Caco-2 (cell line): ENCODE results near the gene TRPV4. TPM values are rescaled to one million over a fixed set of nuclear protein-coding genes. Genes with fewer than 3 reads are reported as not detected.
A peak's percentile ranks its signal among the peaks of the same experiment; 100 is the strongest.
"Not testable (repeated sequence)": the region's sequence is repeated elsewhere in the genome, so short reads cannot be mapped to it uniquely, and the experiment has no call there.

Experiments used
- BruUV-seq: library from RNA; stranded (reverse); fragments of 400-500 nt; replicated peaks from 2 replicates; lab custom pipeline; 2021; lab: Mats Ljungman, UMichigan
- CTCF ChIA-PET: fragments of 300-600 bp; sonication (Branson Sonifier 250); formaldehyde crosslinking; loops from one replicate; lab custom pipeline; 2022; ENCODE audit warnings: antibody characterized with exemption; lab: Charles Lee
- POLR2A ChIA-PET: fragments of 300-600 bp; sonication (Branson Sonifier 250); formaldehyde crosslinking; loops from one replicate; lab custom pipeline; 2022; ENCODE audit warnings: antibody characterized with exemption; lab: Charles Lee
- DNase-seq, 2 experiments: peaks; one replicate each; pipeline versions ENCODE4 v3.0.0 to v3.0.0-alpha.2; 2020 to 2022
- H3K27me3 ChIP-seq: replicated peaks from 2 replicates; pipeline ENCODE4 v1.6.0; 2011; ENCODE audit warnings: low read length; ENCODE audit not compliant: control insufficient read depth, insufficient read depth
- H3K36me3 ChIP-seq: 2 replicates; pipeline ENCODE4 v1.5.1; 2011; ENCODE audit warnings: low read length; ENCODE audit not compliant: control insufficient read depth, insufficient read depth
- H3K4me1 ChIP-seq: fragments of 250-450 bp; sonication (Bioruptor Pico); 2 replicates; pipeline ENCODE4 v1.5.1; 2020; ENCODE audit warnings: mild to moderate bottlenecking
- H3K4me3 ChIP-seq: 2 replicates; pipeline ENCODE4 v1.5.1; 2011; ENCODE audit warnings: low read depth, mild to moderate bottlenecking, control low read depth, low read length
- H3K9me3 ChIP-seq: fragments of 250-450 bp; sonication (Bioruptor Pico); 2 replicates; pipeline ENCODE4 v1.5.1; 2020; ENCODE audit warnings: mild to moderate bottlenecking, moderate library complexity
- H3K27ac Mint-ChIP-seq: one replicate; pipeline ENCODE4 v1.8.0; 2022; ENCODE audit warnings: mixed read lengths; ENCODE audit not compliant: unreplicated experiment
- H3K27me3 Mint-ChIP-seq: one replicate; pipeline ENCODE4 v1.8.0; 2022; ENCODE audit warnings: mixed read lengths; ENCODE audit not compliant: insufficient read depth, unreplicated experiment
- H3K36me3 Mint-ChIP-seq: one replicate; pipeline ENCODE4 v1.8.0; 2022; ENCODE audit warnings: mild to moderate bottlenecking, mixed read lengths; ENCODE audit not compliant: insufficient read depth, unreplicated experiment
- H3K4me1 Mint-ChIP-seq: one replicate; pipeline ENCODE4 v1.8.0; 2022; ENCODE audit warnings: low read depth, mixed read lengths; ENCODE audit not compliant: unreplicated experiment
- H3K4me3 Mint-ChIP-seq: one replicate; pipeline ENCODE4 v1.8.0; 2022; ENCODE audit warnings: mild to moderate bottlenecking, moderate library complexity, mixed read lengths; ENCODE audit not compliant: unreplicated experiment
- H3K9me3 Mint-ChIP-seq: one replicate; pipeline ENCODE4 v1.8.0; 2022; ENCODE audit warnings: mixed read lengths; ENCODE audit not compliant: unreplicated experiment
- intact Hi-C: fragments of 100-400 bp; cut with micrococcal nuclease; formaldehyde crosslinking; loops from one replicate; pipeline ENCODE4 v1.10.0; 2022; ENCODE audit not compliant: unreplicated experiment
- total RNA-seq: library from RNA; stranded (reverse); gene quantifications from 2 replicates; pipeline ENCODE4 v1.2.3, GENCODE V29; 2022
- TF ChIP-seq, protein P1 (sequence below), 2 experiments: fragments of 200-600 bp in 1 of 2; IDR thresholded peaks; 1 replicate in 1 of 2; 2 replicates in 1 of 2; pipeline versions ENCODE4 v1.5.1 to v1.8.0; 2011 to 2022; ENCODE audit warnings: antibody characterized with exemption in 1 of 2, control low read depth in 1 of 2, inconsistent platforms in 1 of 2, low read depth in 1 of 2, low read length in 1 of 2, mild to moderate bottlenecking in 1 of 2, moderate library complexity in 1 of 2; ENCODE audit not compliant: insufficient read depth in 1 of 2, severe bottlenecking in 1 of 2, unreplicated experiment in 1 of 2

TRPV4 gene
- total RNA-seq, 1 experiment from 2014 or later: not detected

DNA sequence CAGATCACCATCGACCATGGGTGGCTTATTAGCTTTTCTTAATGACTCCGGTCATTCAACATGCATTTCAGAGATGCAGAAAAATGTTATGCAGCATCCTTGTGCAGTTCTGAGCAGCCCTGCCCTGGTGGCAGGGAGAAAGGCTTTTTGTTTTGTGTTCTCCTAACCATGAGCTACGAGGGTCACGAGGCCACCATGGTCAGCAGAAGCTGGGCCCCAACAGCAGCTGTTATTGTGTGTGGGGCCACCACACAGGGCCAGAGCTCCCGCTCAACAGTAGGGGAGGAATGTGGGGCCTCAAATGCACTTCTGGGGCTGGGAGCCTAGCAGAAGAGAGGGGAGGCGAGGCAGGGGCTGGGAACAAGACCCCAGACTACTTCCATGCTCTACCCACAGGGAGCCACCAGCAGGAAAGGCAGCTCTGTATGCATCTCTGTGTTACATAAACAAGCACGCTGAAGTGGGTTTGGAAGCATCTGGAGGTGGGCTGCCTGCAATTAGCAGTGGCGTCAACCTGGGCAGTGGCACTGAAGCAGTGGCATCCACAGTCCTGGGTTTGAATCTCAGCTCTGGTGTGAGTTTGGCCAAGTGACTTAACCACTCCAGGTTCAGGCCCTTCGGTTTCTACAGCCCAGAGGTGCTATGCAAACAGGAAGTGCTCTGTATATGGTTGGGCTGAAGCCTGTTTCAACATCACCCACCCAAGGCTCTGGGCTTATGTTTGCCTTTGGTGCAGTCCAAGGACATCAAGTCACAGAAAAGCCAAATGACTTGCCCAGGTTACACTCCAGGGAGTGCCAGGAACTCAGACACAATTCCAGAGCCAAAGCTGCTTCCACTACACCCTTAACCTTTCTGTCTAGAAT, 30.9 kb upstream of the TRPV4 start:
- TF ChIP-seq, protein P1, sequence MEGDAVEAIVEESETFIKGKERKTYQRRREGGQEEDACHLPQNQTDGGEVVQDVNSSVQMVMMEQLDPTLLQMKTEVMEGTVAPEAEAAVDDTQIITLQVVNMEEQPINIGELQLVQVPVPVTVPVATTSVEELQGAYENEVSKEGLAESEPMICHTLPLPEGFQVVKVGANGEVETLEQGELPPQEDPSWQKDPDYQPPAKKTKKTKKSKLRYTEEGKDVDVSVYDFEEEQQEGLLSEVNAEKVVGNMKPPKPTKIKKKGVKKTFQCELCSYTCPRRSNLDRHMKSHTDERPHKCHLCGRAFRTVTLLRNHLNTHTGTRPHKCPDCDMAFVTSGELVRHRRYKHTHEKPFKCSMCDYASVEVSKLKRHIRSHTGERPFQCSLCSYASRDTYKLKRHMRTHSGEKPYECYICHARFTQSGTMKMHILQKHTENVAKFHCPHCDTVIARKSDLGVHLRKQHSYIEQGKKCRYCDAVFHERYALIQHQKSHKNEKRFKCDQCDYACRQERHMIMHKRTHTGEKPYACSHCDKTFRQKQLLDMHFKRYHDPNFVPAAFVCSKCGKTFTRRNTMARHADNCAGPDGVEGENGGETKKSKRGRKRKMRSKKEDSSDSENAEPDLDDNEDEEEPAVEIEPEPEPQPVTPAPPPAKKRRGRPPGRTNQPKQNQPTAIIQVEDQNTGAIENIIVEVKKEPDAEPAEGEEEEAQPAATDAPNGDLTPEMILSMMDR (IDR thresholded peaks at IDR 0.05; ENCODE audit: insufficient read depth in 1 of 2, low read depth in 1 of 2, low read length in 1 of 2, severe bottlenecking in 1 of 2, unreplicated experiment in 1 of 2): no peak
- BruUV-seq: no TSS peak
- no peaks in the 10 kb centered on the region for H3K36me3 ChIP-seq
- H3K4me1 Mint-ChIP-seq: peaks cover 8% of the 10 kb centered on the region
- no peak overlapping the region for H3K4me3 Mint-ChIP-seq
- H3K36me3 Mint-ChIP-seq: no peaks in the 10 kb centered on the region
- H3K4me1 ChIP-seq: peaks cover 15% of the 10 kb centered on the region
- no peaks in the 10 kb centered on the region for H3K9me3 Mint-ChIP-seq
- ChIA-PET POLR2A (no interaction called here), CTCF (interaction anchor here (0.8 kb wide), 1 partner anchor 11 kb away, joined by 3 read pairs; no protein-coding TSS in a partner anchor)
- peak; percentile 24 to 52 for DNase-seq
- intact Hi-C loops: no loop called here
- peak overlapping the region; percentile 57 for H3K27ac Mint-ChIP-seq
- H3K27me3 ChIP-seq: no peaks in the 10 kb centered on the region
- H3K4me3 ChIP-seq: no peak overlapping the region
- H3K9me3 ChIP-seq: no peaks in the 10 kb centered on the region
- H3K27me3 Mint-ChIP-seq: no peaks in the 10 kb centered on the region

DNA sequence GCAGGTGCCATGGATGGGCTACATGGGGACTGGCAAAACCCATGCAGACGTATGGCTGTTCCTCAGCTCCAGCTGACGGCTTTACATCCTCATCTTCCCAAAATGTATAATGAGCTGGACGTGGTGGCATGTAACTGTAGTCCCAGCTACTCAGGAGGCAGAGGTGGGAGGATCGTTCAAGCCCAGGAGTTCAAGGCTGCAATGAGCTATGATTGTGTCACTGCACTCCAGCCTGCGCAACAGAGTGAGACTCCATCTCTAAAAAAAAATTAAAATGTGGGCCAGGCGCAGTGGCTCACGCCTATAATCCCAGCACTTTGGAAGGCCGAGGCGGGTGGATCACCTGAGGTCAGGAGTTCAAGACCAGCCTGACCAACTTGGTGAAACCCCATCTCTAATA, 29.3 kb upstream of the TRPV4 start:
- H3K9me3 Mint-ChIP-seq, DNase-seq, BruUV-seq, H3K4me3 ChIP-seq, H3K36me3 Mint-ChIP-seq, H3K9me3 ChIP-seq, H3K4me1 Mint-ChIP-seq, H3K27me3 ChIP-seq, H3K27me3 Mint-ChIP-seq, POLR2A ChIA-PET, H3K4me3 Mint-ChIP-seq, H3K27ac Mint-ChIP-seq, H3K36me3 ChIP-seq, intact Hi-C loops: not testable (repeated sequence)
- CTCF ChIA-PET: interaction anchor here (1.0 kb wide), 1 partner anchor 17 kb away, joined by 3 read pairs; no protein-coding TSS in a partner anchor
- peaks cover 15% of the 10 kb centered on the region for H3K4me1 ChIP-seq

DNA sequence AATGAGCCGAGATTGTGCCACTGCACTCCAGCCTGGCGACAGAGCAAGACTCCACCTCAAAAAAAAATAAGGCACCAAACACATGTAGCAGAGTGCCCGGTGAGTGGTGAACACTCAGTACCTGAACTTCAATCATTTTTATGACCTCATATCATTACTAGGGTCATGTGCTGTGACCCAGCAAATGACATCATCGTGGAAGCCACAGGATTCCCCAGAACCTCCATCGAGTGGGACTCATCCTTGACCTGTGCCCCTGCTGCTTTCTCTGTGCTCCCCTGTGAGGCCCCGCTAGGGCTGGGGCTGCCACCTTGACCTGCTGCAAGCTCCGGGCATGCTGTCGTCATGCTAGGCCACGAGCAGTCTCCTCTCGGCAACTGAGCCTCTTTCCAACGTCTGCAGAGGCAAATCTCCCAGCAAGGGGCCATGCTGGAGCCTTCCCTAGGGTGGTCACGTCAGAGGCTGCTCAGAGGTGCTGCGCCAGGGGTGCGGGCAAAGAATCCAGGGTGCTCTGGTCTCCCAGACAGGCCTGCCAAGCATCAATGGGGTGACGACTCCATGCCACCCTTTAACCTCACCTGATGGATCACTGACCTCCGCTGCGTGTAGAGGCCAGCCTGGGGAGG, 28.6 kb upstream of the TRPV4 start:
- Mint-ChIP-seq H3K9me3 (no peaks in the 10 kb centered on the region), H3K27ac (no peak overlapping the region), H3K4me1 (peaks cover 8% of the 10 kb centered on the region), H3K27me3 (no peaks in the 10 kb centered on the region), H3K4me3 (no peak overlapping the region), H3K36me3 (peaks cover 5% of the 10 kb centered on the region)
- BruUV-seq: no TSS peak
- TF ChIP-seq, protein P1 (IDR thresholded peaks at IDR 0.05; ENCODE audit: insufficient read depth in 1 of 2, low read depth in 1 of 2, low read length in 1 of 2, severe bottlenecking in 1 of 2, unreplicated experiment in 1 of 2): no peak
- no peaks in the 10 kb centered on the region for H3K27me3 ChIP-seq
- H3K4me1 ChIP-seq: peaks cover 15% of the 10 kb centered on the region
- ChIA-PET CTCF (interaction anchor here (1.0 kb wide), 1 partner anchor 17 kb away, joined by 3 read pairs; no protein-coding TSS in a partner anchor), POLR2A (no interaction called here)
- H3K4me3 ChIP-seq: no peak overlapping the region
- H3K9me3 ChIP-seq: no peaks in the 10 kb centered on the region
- H3K36me3 ChIP-seq: 0 out of 2 replicates have a peak, but pooled peaks cover 1% of the 10 kb centered on the region
- intact Hi-C loops: no loop called here
- no peak for DNase-seq
